HG02870 (cell line): ENCODE data around the gene NDUFA6.
A peak's percentile ranks its signal among the peaks of the same experiment; 100 is the strongest.
"Not testable (repeated sequence)": the region's sequence is repeated elsewhere in the genome, so short reads cannot be mapped to it uniquely, and the experiment has no call there.

Experiments used
- ATAC-seq: cut with Tn5 transposase; IDR thresholded peaks from one replicate; pipeline ENCODE4 v1.9.1; 2021; ENCODE audit warnings: mild to moderate bottlenecking, moderate library complexity; ENCODE audit not compliant: unreplicated experiment

The NDUFA6 gene

GRCh38 chr22:42114721-42115120 lies 24.1 kb upstream of the NDUFA6 start:
- ATAC-seq: no peak

DNA sequence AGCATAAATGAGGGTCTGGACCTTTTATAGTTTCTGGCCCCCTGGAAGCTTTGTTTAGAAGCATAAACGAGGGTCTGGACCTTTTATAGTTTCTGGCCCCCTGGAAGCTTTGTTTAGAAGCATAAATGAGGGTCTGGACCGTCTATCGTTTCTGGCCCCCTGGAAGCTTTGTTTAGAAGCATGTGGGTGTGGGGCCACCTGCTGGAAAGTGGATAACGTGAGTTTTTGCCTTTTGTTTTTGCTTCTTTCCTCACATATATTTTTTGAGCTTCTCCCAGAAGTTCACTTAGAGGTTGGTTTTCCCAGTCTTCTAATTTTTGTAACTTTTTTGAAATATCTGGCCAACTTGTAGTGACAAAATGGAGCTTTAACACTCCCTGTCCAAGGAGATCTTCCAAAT lies 22.2 kb upstream of the NDUFA6 start:
- not testable (repeated sequence) for ATAC-seq

DNA sequence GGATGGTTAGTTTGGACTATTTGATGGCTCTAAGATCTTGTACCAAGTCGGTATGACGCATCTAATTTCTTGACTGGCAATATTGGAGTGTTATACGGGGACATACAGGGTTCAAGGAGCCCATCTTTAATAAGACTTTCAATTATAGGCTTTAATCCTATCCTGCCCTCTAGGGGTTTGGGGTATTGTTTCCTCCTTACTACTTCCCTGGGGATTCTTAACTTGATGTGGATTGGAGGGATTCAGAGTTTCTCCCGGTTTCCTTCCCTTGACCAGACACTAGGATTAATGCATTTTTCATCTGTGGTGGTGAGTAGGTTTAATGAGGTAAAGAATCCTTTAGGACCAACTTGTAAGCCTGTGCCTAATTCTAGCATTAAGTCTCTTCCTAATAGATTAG lies 21.2 kb upstream of the NDUFA6 start:
- no peak for ATAC-seq

DNA sequence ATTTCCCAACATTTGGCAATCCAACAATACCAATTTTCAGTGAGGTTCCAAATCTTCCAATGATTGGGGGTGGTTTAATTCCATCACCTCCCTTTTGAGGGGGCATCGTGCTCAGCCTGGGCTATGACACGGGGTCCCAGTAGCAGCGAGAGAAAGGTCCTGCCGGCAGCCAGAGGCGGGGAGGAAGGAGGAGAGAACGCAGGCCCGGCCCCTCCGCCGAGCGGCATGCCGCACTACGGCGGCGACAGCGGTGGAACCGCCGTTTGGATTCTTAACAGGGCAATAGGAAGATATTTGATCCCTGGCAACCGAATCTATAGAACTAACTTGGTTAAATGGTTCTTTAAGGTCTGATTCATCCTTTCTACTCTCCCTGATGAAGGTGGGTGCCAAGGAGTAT lies 18.3 kb upstream of the NDUFA6 start:
- ATAC-seq: no peak

DNA sequence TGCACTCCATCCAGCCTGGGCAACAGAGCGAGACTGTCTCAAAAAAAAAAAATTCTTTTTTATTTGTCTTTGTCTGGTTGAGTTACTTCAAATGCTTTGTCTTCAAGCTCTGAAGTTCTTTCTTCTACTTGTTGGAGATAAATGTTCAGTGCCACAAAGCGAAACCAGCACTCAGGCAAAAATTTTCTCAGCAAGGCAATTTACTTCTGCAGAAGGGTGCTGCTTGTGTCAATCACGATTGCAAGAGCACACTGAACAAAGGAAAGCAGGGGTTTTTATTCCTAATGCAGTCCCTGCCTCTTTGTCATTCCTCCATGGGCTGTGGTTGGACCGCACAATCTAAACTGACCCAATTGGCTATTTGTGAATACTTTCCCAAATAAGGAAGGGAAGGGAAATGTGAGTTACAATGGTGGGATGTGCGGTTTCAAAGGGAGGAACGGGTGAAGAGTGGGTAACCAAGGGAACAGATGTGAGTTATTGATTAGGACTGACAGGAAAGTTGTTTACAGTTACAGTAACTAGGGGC lies 13.8 kb upstream of the NDUFA6 start:
- ATAC-seq: not testable (repeated sequence)

- no peak for ATAC-seq
Observed at GRCh38 chr22:42101199-42101598, 10.6 kb upstream of the NDUFA6 start.

- ATAC-seq: no peak
Observed at GRCh38 chr22:42091455-42091782, 847 bp upstream of the NDUFA6 start.

DNA sequence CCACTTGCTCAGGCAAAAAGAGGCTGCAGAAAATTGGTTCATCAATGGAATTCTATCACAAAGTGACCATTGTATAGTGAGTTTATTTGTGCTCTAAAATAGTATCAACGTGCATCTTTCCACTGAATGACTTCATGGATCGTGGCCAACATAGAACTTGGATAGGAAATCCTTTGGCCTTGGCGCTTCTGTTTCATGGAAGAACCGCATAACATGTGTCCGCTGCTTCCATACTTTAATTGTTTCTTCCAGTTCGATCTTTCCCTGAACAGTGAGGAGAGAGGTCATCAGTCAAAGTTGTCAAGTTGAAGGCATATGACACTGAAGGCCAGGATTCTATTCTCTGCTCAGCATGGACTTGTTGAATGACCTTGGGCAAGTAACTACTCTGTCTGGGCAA lies 4.5 kb downstream of the NDUFA6 start:
- no peak for ATAC-seq

DNA sequence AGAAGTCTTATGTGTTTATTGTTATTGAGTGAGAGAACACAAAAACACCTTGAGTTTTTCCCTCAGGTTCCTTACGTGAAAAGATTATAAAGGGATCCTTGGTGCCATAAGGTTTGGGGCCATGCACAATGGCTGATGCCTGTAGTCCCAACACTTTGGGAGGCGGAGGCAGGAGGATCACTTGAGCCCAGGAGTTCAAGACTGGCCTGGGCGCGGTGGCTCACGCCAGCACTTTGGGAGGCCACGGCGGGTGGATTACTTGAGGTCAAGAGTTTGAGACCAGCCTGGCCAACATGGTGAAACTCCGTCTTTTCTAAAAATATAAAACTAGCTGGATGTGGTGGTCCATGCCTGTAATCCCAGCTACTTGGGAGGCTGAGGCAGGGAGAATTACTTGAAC lies 5.7 kb downstream of the NDUFA6 start:
- no peak for ATAC-seq

DNA sequence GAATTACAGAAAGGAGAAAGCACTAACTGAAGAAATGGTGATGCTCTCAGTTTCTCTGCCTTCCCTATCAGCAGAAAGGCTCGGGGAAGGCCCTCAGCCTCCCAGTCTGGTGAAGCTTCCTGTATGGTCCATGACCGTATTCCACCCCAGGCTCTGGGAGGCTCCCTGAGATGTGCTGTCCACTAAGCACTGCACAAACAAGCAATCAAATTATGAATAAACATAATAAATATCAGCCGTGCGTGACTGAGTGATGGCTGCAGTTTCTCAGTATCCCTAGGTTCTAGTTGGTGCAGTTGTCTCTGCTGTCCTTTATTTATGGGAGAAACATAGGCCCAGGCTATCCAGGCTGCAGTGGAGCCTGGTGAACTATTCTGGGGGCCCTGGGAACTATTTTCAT lies 7.5 kb downstream of the NDUFA6 start:
- ATAC-seq: no peak

DNA sequence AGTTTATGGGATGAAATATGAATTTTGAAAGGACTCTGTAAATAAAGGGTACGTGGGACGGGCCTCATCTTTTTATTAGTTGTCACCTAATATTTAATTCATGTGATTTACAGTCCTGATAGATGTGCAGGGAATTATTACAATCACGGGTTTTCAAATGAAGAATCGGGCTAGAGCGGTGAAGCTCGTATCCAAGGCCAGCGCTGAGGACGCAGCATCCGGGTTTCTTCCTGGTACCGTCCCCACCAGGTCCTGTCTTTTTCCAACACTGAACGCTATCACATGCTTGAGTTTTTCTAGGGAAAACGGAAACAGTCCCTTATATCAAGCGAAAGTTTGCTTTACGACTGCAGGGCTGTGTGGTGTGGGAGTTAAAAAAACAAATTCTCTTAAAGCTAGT lies 10.3 kb downstream of the NDUFA6 start:
- ATAC-seq: no peak

- peak; percentile 84 for ATAC-seq
Observed at GRCh38 chr22:42079319-42080251, 11.0 kb downstream of the NDUFA6 start, which contains the start of gene SMDT1. Gene SMDT1, plus strand, starts transcription at chr22:42079700. Its CDS starts 69 bp downstream, at chr22:42079769.

- no peak for ATAC-seq
Observed at GRCh38 chr22:42078469-42079318, 11.9 kb downstream of the NDUFA6 start.

- no peak for ATAC-seq
Observed at GRCh38 chr22:42077486-42078125, 13.0 kb downstream of the NDUFA6 start.

DNA sequence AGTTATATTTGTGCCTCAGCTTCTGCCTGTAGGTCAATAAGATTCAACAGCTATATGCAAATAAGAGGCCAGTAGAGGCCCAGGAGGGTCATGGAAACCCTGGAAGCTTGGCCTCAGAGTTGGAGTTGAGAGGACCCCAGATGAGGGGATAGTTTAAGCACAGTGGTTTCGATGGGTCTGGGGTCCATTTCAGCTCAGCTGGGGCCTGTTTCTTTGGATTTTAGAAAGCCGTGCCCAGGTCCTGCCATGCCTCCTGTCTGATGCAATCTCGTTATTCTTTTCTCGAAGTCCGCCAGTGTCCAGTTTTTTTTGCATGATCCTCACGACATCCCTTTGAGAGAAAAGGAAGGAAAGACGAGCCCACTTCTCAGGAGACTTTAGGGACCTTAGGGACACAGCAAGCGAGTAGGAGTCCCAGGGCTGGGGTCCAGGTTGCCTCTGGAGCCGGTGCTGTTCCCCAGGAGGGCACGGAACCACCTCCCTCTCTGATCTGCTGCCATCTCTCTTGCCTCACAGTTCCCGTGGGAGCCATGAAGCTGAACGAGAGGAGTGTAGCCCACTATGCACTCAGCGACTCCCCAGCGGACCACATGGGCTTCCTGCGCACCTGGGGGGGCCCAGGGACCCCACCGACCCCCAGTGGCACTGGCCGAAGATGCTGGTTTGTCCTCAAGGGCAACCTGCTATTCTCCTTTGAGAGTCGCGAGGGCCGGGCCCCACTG lies 13.6 kb downstream of the NDUFA6 start:
- ATAC-seq: no peak

- ATAC-seq: no peak
Observed at GRCh38 chr22:42074846-42075676, 15.5 kb downstream of the NDUFA6 start.

DNA sequence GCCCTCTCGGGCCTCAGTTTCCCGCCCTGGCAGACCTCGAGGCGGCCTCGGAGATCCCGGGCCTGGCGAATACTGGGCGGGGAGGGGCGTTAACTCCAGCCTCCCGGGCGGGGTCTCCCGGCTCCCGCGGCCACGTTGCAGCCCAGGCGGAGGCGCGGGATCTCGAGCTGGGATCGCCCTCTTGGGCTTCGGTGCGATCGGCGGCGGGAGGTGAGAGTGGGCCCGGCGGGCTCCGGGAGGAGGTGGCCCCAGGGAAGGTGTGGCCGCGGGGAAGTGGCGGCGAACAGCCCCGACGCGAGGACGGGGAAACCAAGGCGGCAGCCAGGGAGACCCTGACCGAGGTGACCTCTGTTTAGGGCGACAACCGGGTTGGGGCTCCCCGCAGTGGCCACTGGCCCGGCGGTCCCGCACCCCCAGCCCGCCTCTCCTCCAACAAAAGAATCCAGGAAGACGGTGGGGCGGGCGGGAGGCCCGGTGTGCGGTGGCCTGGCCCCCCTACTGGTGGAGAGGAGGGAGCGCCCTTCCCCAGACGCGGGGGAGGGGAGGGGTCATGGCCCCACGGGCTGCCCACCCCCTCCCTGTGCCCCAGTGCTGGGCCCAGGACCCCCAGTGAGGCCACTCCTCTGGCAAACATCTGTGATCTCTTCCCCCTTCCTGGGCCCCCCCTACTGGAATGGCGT lies 16.3 kb downstream of the NDUFA6 start, which contains the start of gene PHETA2:
PHETA2 (plus strand) TSS at position 117 of the 680 bp plus-strand sequence. CDS start 3,046 bp downstream, outside the sequence.
- no peak for ATAC-seq

GRCh38 chr22:42073621-42074041 lies 16.9 kb downstream of the NDUFA6 start:
- no peak for ATAC-seq
